K562 (cell line): Measurements from ENCODE around the gene SLC43A2. TPM values are rescaled to one million over a fixed set of nuclear protein-coding genes. Genes with fewer than 3 reads are reported as not detected.

ENCODE experiments used
- ATAC-seq: fragments of 200-7000 bp; cut with Tn5 transposase; 3 replicates; pipeline ENCODE4 v1.9.1; 2020; ENCODE audit warnings: moderate library complexity
- BruUV-seq: library from RNA; stranded (reverse); fragments of 400-500 nt; replicated peaks from 2 replicates; lab custom pipeline; 2021; lab: Mats Ljungman, UMichigan
- CTCF ChIA-PET: fragments of 300-600 bp; formaldehyde crosslinking; extraction: SDS; loops from one replicate; lab custom pipeline; 2021; ENCODE audit warnings: low intra/inter-chr PET ratio; lab: Yijun Ruan, JAX
- POLR2A ChIA-PET: fragments of 300-600, 350-650 bp; sonication (Branson Sonifier 250); formaldehyde crosslinking; extraction: SDS; loops from one replicate; lab custom pipeline; 2021; ENCODE audit warnings: antibody characterized with exemption, inconsistent platforms; lab: Yijun Ruan, JAX
- DNase-seq, 4 experiments: peaks; one replicate each; pipeline versions ENCODE4 v3.0.0 to v3.0.0-alpha.2; 2011 to 2018; ENCODE audit warnings: low spot score in 3 of 4, mixed read lengths in 3 of 4; ENCODE audit errors: extremely low read depth in 1 of 4
- FAIRE-seq: peaks from 2 replicates; lab custom pipeline; 2011; peaks lifted over from hg19 to GRCh38; lab: Jason Lieb, UNC
- H2AFZ ChIP-seq: 2 replicates; pipeline ENCODE4 v1.6.0; 2011; ENCODE audit warnings: low read depth, low read length, control low read depth, inconsistent platforms
- H3K27ac ChIP-seq: fragments of 200-600 bp; 3 replicates; pipeline ENCODE4 v1.8.0; 2011; ENCODE audit warnings: low read depth, mild to moderate bottlenecking, control low read depth, inconsistent platforms, low read length, moderate library complexity, mixed read lengths; ENCODE audit errors: extremely low read depth
- H3K27me3 ChIP-seq, 2 experiments: fragments of 300-600 bp in 1 of 2; 2 replicates in 1 of 2; 3 replicates in 1 of 2; pipeline versions ENCODE4 v1.6.0 to v1.8.0; 2011; ENCODE audit warnings: inconsistent platforms in 2 of 2, low read length in 2 of 2, mild to moderate bottlenecking in 1 of 2, mixed read lengths in 1 of 2, moderate library complexity in 1 of 2; ENCODE audit not compliant: control insufficient read depth in 2 of 2, insufficient read depth in 2 of 2
- H3K36me3 ChIP-seq: fragments of 300-600 bp; 3 replicates; pipeline ENCODE4 v1.8.0; 2011; ENCODE audit warnings: mild to moderate bottlenecking, low read length, inconsistent platforms; ENCODE audit not compliant: control insufficient read depth, insufficient read depth
- H3K4me1 ChIP-seq, 2 experiments: fragments of 200-600 bp in 1 of 2; replicated peaks in 1 of 2; 2 replicates in 1 of 2; 3 replicates in 1 of 2; pipeline versions ENCODE4 v1.5.1 to v1.8.0; 2011; ENCODE audit warnings: inconsistent platforms in 2 of 2, low read length in 2 of 2, mild to moderate bottlenecking in 1 of 2, mixed read lengths in 1 of 2, moderate library complexity in 1 of 2; ENCODE audit not compliant: control insufficient read depth in 2 of 2, insufficient read depth in 2 of 2
- H3K4me2 ChIP-seq: 2 replicates; pipeline ENCODE4 v1.6.1; 2011; ENCODE audit warnings: low read length, control low read depth, inconsistent platforms, mixed read lengths; ENCODE audit not compliant: insufficient read depth
- H3K4me3 ChIP-seq: fragments of 200-600 bp; sonication (generic), shearing (Covaris generic); 2 replicates; pipeline ENCODE4 v1.5.1; 2016; ENCODE audit warnings: control low read depth, inconsistent platforms
- H3K79me2 ChIP-seq: fragments of 200-600 bp; 3 replicates; pipeline ENCODE4 v1.8.0; 2011; ENCODE audit warnings: low read length, inconsistent platforms; ENCODE audit not compliant: control insufficient read depth, insufficient read depth
- H3K9ac ChIP-seq, 2 experiments: 2 replicates each; pipeline versions ENCODE4 v1.6.0 to v1.6.1; 2011; ENCODE audit warnings: low read depth in 2 of 2, low read length in 2 of 2, control low read depth in 1 of 2, inconsistent platforms in 1 of 2, mild to moderate bottlenecking in 1 of 2, mixed read lengths in 1 of 2; ENCODE audit not compliant: insufficient read depth in 1 of 2
- H3K9me1 ChIP-seq: one replicate; pipeline ENCODE4 v1.6.0; 2011; ENCODE audit warnings: inconsistent platforms, mild to moderate bottlenecking, low read length, moderate library complexity; ENCODE audit not compliant: control insufficient read depth, insufficient read depth
- H3K9me3 ChIP-seq: replicated peaks from 2 replicates; pipeline ENCODE4 v1.5.1; 2011; ENCODE audit warnings: low read depth, low read length, inconsistent platforms; ENCODE audit not compliant: control insufficient read depth, insufficient read depth
- H4K20me1 ChIP-seq: replicated peaks from 2 replicates; pipeline ENCODE4 v1.6.1; 2011; ENCODE audit warnings: low read length, inconsistent platforms, mixed read lengths; ENCODE audit not compliant: control insufficient read depth, insufficient read depth
- GTF2B ChIP-seq: IDR thresholded peaks from 2 replicates; pipeline ENCODE4 v1.6.1; 2011; ENCODE audit not compliant: insufficient read length; ENCODE audit errors: extremely low read depth
- JUN ChIP-seq, 2 experiments: sonication (generic) in 1 of 2; formaldehyde crosslinking in 1 of 2; IDR thresholded peaks; 2 replicates each; pipeline versions ENCODE4 v1.6.1 to v1.8.0; 2012 to 2022; ENCODE audit warnings: borderline replicate concordance in 2 of 2, mild to moderate bottlenecking in 2 of 2, improper control_type of control experiment in 1 of 2, low read depth in 1 of 2, low read length in 1 of 2, missing genetic modification reagents in 1 of 2
- KAT8 ChIP-seq: fragments of 450-650 bp; IDR thresholded peaks from 2 replicates; pipeline ENCODE4 v1.6.1; 2016; ENCODE audit warnings: low read depth, mild to moderate bottlenecking
- LARP7 ChIP-seq: fragments of 450-650 bp; IDR thresholded peaks from 2 replicates; pipeline ENCODE4 v1.6.1; 2016
- MCM3 ChIP-seq: fragments of 450-650 bp; IDR thresholded peaks from 2 replicates; pipeline ENCODE4 v1.6.1; 2016
- NFRKB ChIP-seq: fragments of 450-650 bp; IDR thresholded peaks from 2 replicates; pipeline ENCODE4 v1.6.1; 2016; ENCODE audit warnings: low read depth
- PPARD ChIP-seq: fragments of 250-450 bp; sonication (Bioruptor Pico); IDR thresholded peaks from 2 replicates; pipeline ENCODE4 v1.8.0; 2022; ENCODE audit warnings: inconsistent platforms, mild to moderate bottlenecking, moderate library complexity
- SFPQ ChIP-seq: fragments of 200-400 bp; formaldehyde crosslinking; IDR thresholded peaks from 2 replicates; pipeline ENCODE4 v1.6.1; 2017; ENCODE audit warnings: mild to moderate bottlenecking, low read depth, low read length, moderate library complexity
- SRSF3 ChIP-seq: fragments of 200-400 bp; formaldehyde crosslinking; IDR thresholded peaks from 2 replicates; pipeline ENCODE4 v1.6.1; 2016; ENCODE audit warnings: mild to moderate bottlenecking, low read length, moderate library complexity; ENCODE audit not compliant: insufficient read depth
- ZBTB2 ChIP-seq: fragments of 450-650 bp; IDR thresholded peaks from 2 replicates; pipeline ENCODE4 v1.6.1; 2016; ENCODE audit warnings: antibody characterized with exemption
- ZNF280A ChIP-seq: fragments of 450-650 bp; IDR thresholded peaks from 2 replicates; pipeline ENCODE4 v1.6.1; 2018; ENCODE audit warnings: mild to moderate bottlenecking, low read depth; ENCODE audit not compliant: partially characterized antibody
- WGBS: fragments of 100-300 bp; shearing (Covaris generic); methylation state at CpG from one replicate; pipeline ENCODE4 v1.1.6; 2016; ENCODE audit warnings: low coverage, mixed read lengths; ENCODE audit not compliant: insufficient coverage; ENCODE audit errors: missing lambda C conversion rate; 5-methylcytosine and 5-hydroxymethylcytosine counted together
- in situ Hi-C: fragments of 300-500 bp; cut with MboI; formaldehyde crosslinking; loops from 4 replicates; pipeline ENCODE4 v1.15.0; 2018; ENCODE audit warnings: inconsistent platforms, mixed read lengths
- intact Hi-C: fragments of 100-400 bp; cut with micrococcal nuclease; formaldehyde crosslinking; loops from 2 replicates; pipeline ENCODE4 v1.14.2; 2022
- polyA plus RNA-seq, 8 experiments: library from polyadenylated mRNA; depleted of rRNA in 4 of 8; stranded (reverse) in 5 of 8; unstranded in 3 of 8; fragments of >200 nt; fragmentation: Nextera tagmentation in 2 of 8; fragmentation: Illumina TruSeq in 1 of 8; extraction: Ambion mirVana in 2 of 8; extraction: Trizol in 1 of 8; gene quantifications; 2 replicates each; pipeline versions ENCODE4 v1.2.1 to v1.2.3, GENCODE V29; 2011 to 2014; ENCODE audit warnings: inconsistent platforms in 1 of 8, missing spikeins in 1 of 8
- total RNA-seq, 7 experiments: library from RNA; depleted of rRNA in 6 of 7; stranded (reverse); fragments of >200 nt in 6 of 7; fragmentation: Illumina TruSeq in 2 of 7; extraction: Trizol in 2 of 7; gene quantifications; 2 replicates each; pipeline versions ENCODE4 v1.2.1 to v1.2.3, GENCODE V29; 2011 to 2021; ENCODE audit warnings: low replicate concordance in 1 of 7

The SLC43A2 gene
- total and polyA plus RNA-seq, 9 of the 15 experiments (the other 6 are each of a cell fraction or from before 2014, with no cell fraction given), result 0.03 to 10.2 (median 3.6) TPM

GRCh38 chr17:1566505-1567199, 62.0 kb downstream of the SLC43A2 start (continued):
- peak; percentile 37; the same call in 1 of the 2 replicates for TF ChIP-seq LARP7
- TF ChIP-seq NFRKB, result 0 out of 2 replicates have a peak, but pooled peaks have one; percentile 51
- TF ChIP-seq KAT8, result no peak
- TF ChIP-seq ZNF280A, result no peak
- TF ChIP-seq ZBTB2, result 0 out of 2 replicates have a peak, but pooled peaks have one; percentile 28
- TF ChIP-seq MCM3, result peak; percentile 58; the same call in 1 of the 2 replicates

GRCh38 chr17:1565877-1566276, 62.8 kb downstream of the SLC43A2 start:
- POLR2A ChIA-PET, result interaction anchor here (0.5 to 1.4 kb wide), 2 partner anchors 12 to 52 kb away, joined by 5 read pairs; no protein-coding TSS in a partner anchor
- Histone ChIP-seq H3K36me3 (no peaks in the 10 kb centered on the region), H3K4me2 (no peak overlapping the region), H4K20me1 (peaks cover 9% of the 10 kb centered on the region), H3K9ac (no peak overlapping the region), H3K4me1 (peaks cover 21 to 48% of the 10 kb centered on the region in 2 experiments; a peak in 4 of 5 replicates), H3K4me3 (no peak overlapping the region), H3K79me2 (peaks cover 12% of the 10 kb centered on the region), H2AFZ (no peak overlapping the region), H3K27ac (no peak overlapping the region), H3K9me1 (no peaks in the 10 kb centered on the region), H3K27me3 (no peaks in the 10 kb centered on the region), H3K9me3 (no peaks in the 10 kb centered on the region)
- no peak for FAIRE-seq
- in situ Hi-C loops (no loop called here), intact Hi-C loops (no loop called here)
- ATAC-seq, result no peak
- no TSS peak for BruUV-seq
- 81% methylated on average over 6 of the region's 6 CpGs for WGBS
- TF ChIP-seq SRSF3 (no peak), GTF2B (no peak), SFPQ (no peak), JUN (IDR thresholded peaks at IDR 0.05; ENCODE audit: borderline replicate concordance, low read depth, low read length) (no peak), JUN (CRISPR knock-in tag; IDR thresholded peaks at IDR 0.05; ENCODE audit: borderline replicate concordance) (no peak), PPARD (CRISPR knock-in tag) (no peak)
- DNase-seq, result no peak
- CTCF ChIA-PET, result no interaction called here
